GM18526 (cell line): Measurements from ENCODE around the gene RTL10.

Experiments
- POLR2A ChIP-seq: IDR thresholded peaks from 3 replicates; pipeline ENCODE4 v1.6.1; 2011; ENCODE audit not compliant: insufficient read length; ENCODE audit errors: extremely low read depth

Gene RTL10

GRCh38 chr22:19892257-19892879 is 37.7 kb upstream of the RTL10 start:
- no peak for TF ChIP-seq POLR2A

- TF ChIP-seq POLR2A: no peak
These were observed 36.9 kb upstream of the RTL10 start for GRCh38 chr22:19891317-19892256.

GRCh38 chr22:19890502-19891316 is 36.0 kb upstream of the RTL10 start:
- TF ChIP-seq POLR2A: no peak

GRCh38 chr22:19889951-19890350 is 35.3 kb upstream of the RTL10 start:
- TF ChIP-seq POLR2A: no peak

- TF ChIP-seq POLR2A: no peak
These were observed 33.6 kb upstream of the RTL10 start for GRCh38 chr22:19888131-19888746.

- TF ChIP-seq POLR2A: no peak
These were observed 32.7 kb upstream of the RTL10 start for GRCh38 chr22:19887256-19887985.

- TF ChIP-seq POLR2A: no peak
These were observed 32.1 kb upstream of the RTL10 start for GRCh38 chr22:19886605-19887255.

GRCh38 chr22:19885841-19886592 is 31.3 kb upstream of the RTL10 start:
- TF ChIP-seq POLR2A: no peak

- no peak for TF ChIP-seq POLR2A
These were observed 30.5 kb upstream of the RTL10 start for GRCh38 chr22:19884954-19885751.

GRCh38 chr22:19884161-19884953 is 29.7 kb upstream of the RTL10 start:
- TF ChIP-seq POLR2A: no peak

- no peak for TF ChIP-seq POLR2A
These were observed 28.0 kb upstream of the RTL10 start for GRCh38 chr22:19882446-19883381.
